Loucy (cell line): ENCODE measurements around the gene CFAP251.

ENCODE experiments used
- CTCF ChIP-seq: fragments of 200-600 bp; sonication (generic); conservative IDR thresholded peaks from 2 replicates; pipeline ENCODE4 v1.5.1; 2014; ENCODE audit warnings: mild to moderate bottlenecking, antibody characterized with exemption, low read length
- EZH2phosphoT487 ChIP-seq: fragments of 200-600 bp; IDR thresholded peaks from 2 replicates; pipeline ENCODE4 v1.6.1; 2018; ENCODE audit warnings: antibody characterized with exemption, mild to moderate bottlenecking, moderate library complexity, borderline replicate concordance

- TF ChIP-seq CTCF = no peak
- no peak for TF ChIP-seq EZH2phosphoT487
These were observed 267 bp downstream of the CFAP251 start for GRCh38 chr12:121918679-121919038.
